CD14-positive monocyte (primary cell): Measurements from ENCODE around the gene CCDC149. TPM values are rescaled to one million over a fixed set of nuclear protein-coding genes. Genes with fewer than 3 reads are reported as not detected.

Source experiments
- DNase-seq, 3 donors: peaks; one replicate each; pipeline ENCODE4 v3.0.0-alpha.2; 2011 to 2022
- H2AFZ ChIP-seq: 2 replicates; pipeline ENCODE4 v1.6.0; 2012; ENCODE audit warnings: mild to moderate bottlenecking, low read depth, low read length, inconsistent platforms; ENCODE audit not compliant: insufficient read depth, poor library complexity, severe bottlenecking
- H3K27ac ChIP-seq, 2 donors: 1 replicate in 1 of 2; 2 replicates in 1 of 2; pipeline ENCODE4 v1.5.1; 2012 to 2013; ENCODE audit warnings: low read length in 2 of 2, control low read depth in 1 of 2, inconsistent platforms in 1 of 2, low read depth in 1 of 2, mild to moderate bottlenecking in 1 of 2
- H3K27me3 ChIP-seq, 2 donors: one replicate each; pipeline versions ENCODE4 v1.6.0 to v1.6.1; 2011 to 2013; ENCODE audit warnings: low read length in 2 of 2; ENCODE audit not compliant: control insufficient read depth in 2 of 2, insufficient read depth in 2 of 2
- H3K36me3 ChIP-seq, 2 donors: replicated peaks in 1 of 2; 1 replicate in 1 of 2; 2 replicates in 1 of 2; pipeline versions ENCODE4 v1.5.1 to v1.6.1; 2012 to 2013; ENCODE audit warnings: low read length in 2 of 2, control low read depth in 1 of 2, inconsistent platforms in 1 of 2, mild to moderate bottlenecking in 1 of 2; ENCODE audit not compliant: insufficient read depth in 2 of 2, control insufficient read depth in 1 of 2
- H3K4me1 ChIP-seq, 2 donors: 1 replicate in 1 of 2; 2 replicates in 1 of 2; pipeline versions ENCODE4 v1.5.1 to v1.6.1; 2012 to 2013; ENCODE audit warnings: low read length in 2 of 2, control low read depth in 1 of 2, inconsistent platforms in 1 of 2, mild to moderate bottlenecking in 1 of 2, moderate library complexity in 1 of 2; ENCODE audit not compliant: insufficient read depth in 2 of 2, control insufficient read depth in 1 of 2
- H3K4me2 ChIP-seq: replicated peaks from 2 replicates; pipeline ENCODE3; 2012; ENCODE audit warnings: low read length, moderate library complexity, mild to moderate bottlenecking; ENCODE audit not compliant: poor library complexity, severe bottlenecking; ENCODE audit errors: extremely low read depth
- H3K4me3 ChIP-seq, 3 experiments: fragments of 200-600 bp in 1 of 3; sonication (generic) in 1 of 3; replicated peaks in 1 of 3; 1 replicate in 2 of 3; 2 replicates in 1 of 3; pipeline ENCODE4 v1.5.1; 2011 to 2013; ENCODE audit warnings: low read length in 3 of 3, mild to moderate bottlenecking in 3 of 3, control low read depth in 2 of 3, low read depth in 2 of 3, inconsistent platforms in 1 of 3, moderate library complexity in 1 of 3
- H3K79me2 ChIP-seq: 2 replicates; pipeline ENCODE4 v1.6.0; 2012; ENCODE audit warnings: mild to moderate bottlenecking, control low read depth, inconsistent platforms, low read length, moderate library complexity; ENCODE audit not compliant: insufficient read depth
- H3K9ac ChIP-seq: 2 replicates; pipeline ENCODE4 v1.6.0; 2017; ENCODE audit warnings: low read length, mild to moderate bottlenecking; ENCODE audit not compliant: insufficient read depth, poor library complexity, severe bottlenecking
- H3K9me3 ChIP-seq, 2 donors: replicated peaks in 1 of 2; 1 replicate in 1 of 2; 2 replicates in 1 of 2; pipeline versions ENCODE4 v1.5.1 to v1.6.1; 2012 to 2013; ENCODE audit warnings: low read length in 2 of 2, control low read depth in 1 of 2; ENCODE audit not compliant: control insufficient read depth in 1 of 2, insufficient read depth in 1 of 2
- H4K20me1 ChIP-seq: 2 replicates; pipeline ENCODE4 v1.6.0; 2012; ENCODE audit warnings: mild to moderate bottlenecking, low read length, control low read depth, moderate library complexity; ENCODE audit not compliant: insufficient read depth
- H3K27ac Mint-ChIP-seq, 7 donors: one replicate each; pipeline ENCODE4 v1.8.0; 2020; ENCODE audit warnings: mild to moderate bottlenecking in 7 of 7, mixed read lengths in 7 of 7, moderate library complexity in 6 of 7, inconsistent platforms in 2 of 7
- H3K27me3 Mint-ChIP-seq, 3 donors: one replicate each; pipeline ENCODE4 v1.8.0; 2021 to 2022; ENCODE audit warnings: low read depth in 3 of 3, mild to moderate bottlenecking in 3 of 3, mixed read lengths in 3 of 3, moderate library complexity in 3 of 3, inconsistent platforms in 1 of 3
- H3K36me3 Mint-ChIP-seq, 2 donors: one replicate each; pipeline ENCODE4 v1.8.0; 2020; ENCODE audit warnings: mixed read lengths in 2 of 2, inconsistent platforms in 1 of 2, mild to moderate bottlenecking in 1 of 2
- H3K4me1 Mint-ChIP-seq: one replicate; pipeline ENCODE4 v1.8.0; 2020; ENCODE audit warnings: mild to moderate bottlenecking, mixed read lengths
- H3K4me3 Mint-ChIP-seq, 2 donors: one replicate each; pipeline ENCODE4 v1.8.0; 2020; ENCODE audit warnings: mild to moderate bottlenecking in 2 of 2, mixed read lengths in 2 of 2, moderate library complexity in 1 of 2
- H3K9me3 Mint-ChIP-seq, 7 donors: one replicate each; pipeline ENCODE4 v1.8.0; 2020 to 2022; ENCODE audit warnings: mixed read lengths in 7 of 7, mild to moderate bottlenecking in 6 of 7, moderate library complexity in 6 of 7, inconsistent platforms in 2 of 7
- WGBS: methylation state at CpG from one replicate; pipeline ENCODE4 v1.1.5; 2013; ENCODE audit warnings: missing lambda C conversion rate; ENCODE audit not compliant: insufficient coverage; 5-methylcytosine and 5-hydroxymethylcytosine counted together
- intact Hi-C, 2 donors: fragments of 100-400 bp; cut with micrococcal nuclease; formaldehyde crosslinking; loops; one replicate each; pipeline versions ENCODE4 v1.15.0 to v1.15.1; 2023
- polyA plus RNA-seq, 3 donors: library from polyadenylated mRNA; depleted of rRNA in 1 of 3; unstranded in 2 of 3; stranded (reverse) in 1 of 3; fragments of 300-500 nt in 2 of 3; fragments of >200 nt in 1 of 3; fragmentation: Illumina TruSeq in 2 of 3; gene quantifications; 1 replicate in 2 of 3; 2 replicates in 1 of 3; pipeline ENCODE4 v1.2.3, GENCODE V29; 2012 to 2021
- TF ChIP-seq, protein P1 (sequence below): fragments of 200-600 bp; IDR thresholded peaks from one replicate; pipeline ENCODE4 v1.8.0; 2022; ENCODE audit warnings: antibody characterized with exemption, mild to moderate bottlenecking

Gene CCDC149
- polyA plus RNA-seq, 3 donors, result 5.5 to 15.8 (median 14.9) TPM

DNA sequence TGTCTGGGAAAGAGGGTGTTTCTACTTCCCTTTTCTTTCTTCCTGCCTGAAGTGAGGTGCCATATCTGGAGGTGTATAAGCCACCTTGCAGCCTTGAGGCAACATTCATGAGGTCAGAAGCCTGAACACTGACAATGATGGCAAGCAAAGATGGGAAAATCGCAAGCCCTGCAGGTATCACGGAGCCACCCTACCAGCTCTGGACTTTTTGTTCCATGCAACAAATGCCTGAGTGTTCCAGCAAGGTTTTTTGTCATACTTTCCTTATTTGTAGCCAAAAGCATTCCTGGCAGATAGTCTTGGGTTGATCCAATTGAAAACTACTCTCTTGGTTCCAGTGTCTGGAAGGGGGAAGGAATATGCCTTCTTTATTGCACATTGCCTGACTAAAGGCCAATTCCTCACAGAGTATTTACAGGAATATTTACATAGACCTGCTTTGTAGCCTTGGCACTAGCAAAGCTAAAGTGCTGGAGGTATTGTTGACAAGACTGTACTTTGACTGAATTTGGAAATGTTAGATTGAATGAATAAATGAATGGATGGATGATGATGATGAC lies 131.8 kb downstream of the CCDC149 start:
- Mint-ChIP-seq H3K27ac (no peak overlapping the region), H3K27me3 (peaks cover 0 to 12% (median 4%) of the 10 kb centered on the region in 3 donors), H3K9me3 (peaks cover 0 to 4% (median 3%) of the 10 kb centered on the region in 7 donors), H3K36me3 (no peaks in the 10 kb centered on the region), H3K4me1 (peaks cover 22% of the 10 kb centered on the region), H3K4me3 (no peak overlapping the region)
- 100% methylated on average over 2 of the region's 2 CpGs for WGBS
- no peak overlapping the region for H3K9ac ChIP-seq
- H3K4me1 ChIP-seq, result peaks cover 11 to 15% of the 10 kb centered on the region in 2 donors
- H4K20me1 ChIP-seq, result no peaks in the 10 kb centered on the region
- H3K4me2 ChIP-seq, result no peak overlapping the region
- DNase-seq, result no peak
- H3K27me3 ChIP-seq, result peaks cover 0 to 2% of the 10 kb centered on the region in 2 donors
- H2AFZ ChIP-seq, result no peak overlapping the region
- H3K79me2 ChIP-seq, result no peaks in the 10 kb centered on the region
- H3K9me3 ChIP-seq, result peaks cover 0 to 6% of the 10 kb centered on the region in 2 donors
- TF ChIP-seq, protein P1, sequence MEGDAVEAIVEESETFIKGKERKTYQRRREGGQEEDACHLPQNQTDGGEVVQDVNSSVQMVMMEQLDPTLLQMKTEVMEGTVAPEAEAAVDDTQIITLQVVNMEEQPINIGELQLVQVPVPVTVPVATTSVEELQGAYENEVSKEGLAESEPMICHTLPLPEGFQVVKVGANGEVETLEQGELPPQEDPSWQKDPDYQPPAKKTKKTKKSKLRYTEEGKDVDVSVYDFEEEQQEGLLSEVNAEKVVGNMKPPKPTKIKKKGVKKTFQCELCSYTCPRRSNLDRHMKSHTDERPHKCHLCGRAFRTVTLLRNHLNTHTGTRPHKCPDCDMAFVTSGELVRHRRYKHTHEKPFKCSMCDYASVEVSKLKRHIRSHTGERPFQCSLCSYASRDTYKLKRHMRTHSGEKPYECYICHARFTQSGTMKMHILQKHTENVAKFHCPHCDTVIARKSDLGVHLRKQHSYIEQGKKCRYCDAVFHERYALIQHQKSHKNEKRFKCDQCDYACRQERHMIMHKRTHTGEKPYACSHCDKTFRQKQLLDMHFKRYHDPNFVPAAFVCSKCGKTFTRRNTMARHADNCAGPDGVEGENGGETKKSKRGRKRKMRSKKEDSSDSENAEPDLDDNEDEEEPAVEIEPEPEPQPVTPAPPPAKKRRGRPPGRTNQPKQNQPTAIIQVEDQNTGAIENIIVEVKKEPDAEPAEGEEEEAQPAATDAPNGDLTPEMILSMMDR, result no peak
- intact Hi-C loops, result no loop called here
- H3K4me3 ChIP-seq, result no peak overlapping the region
- no peak overlapping the region for H3K27ac ChIP-seq
- H3K36me3 ChIP-seq, result no peaks in the 10 kb centered on the region

DNA sequence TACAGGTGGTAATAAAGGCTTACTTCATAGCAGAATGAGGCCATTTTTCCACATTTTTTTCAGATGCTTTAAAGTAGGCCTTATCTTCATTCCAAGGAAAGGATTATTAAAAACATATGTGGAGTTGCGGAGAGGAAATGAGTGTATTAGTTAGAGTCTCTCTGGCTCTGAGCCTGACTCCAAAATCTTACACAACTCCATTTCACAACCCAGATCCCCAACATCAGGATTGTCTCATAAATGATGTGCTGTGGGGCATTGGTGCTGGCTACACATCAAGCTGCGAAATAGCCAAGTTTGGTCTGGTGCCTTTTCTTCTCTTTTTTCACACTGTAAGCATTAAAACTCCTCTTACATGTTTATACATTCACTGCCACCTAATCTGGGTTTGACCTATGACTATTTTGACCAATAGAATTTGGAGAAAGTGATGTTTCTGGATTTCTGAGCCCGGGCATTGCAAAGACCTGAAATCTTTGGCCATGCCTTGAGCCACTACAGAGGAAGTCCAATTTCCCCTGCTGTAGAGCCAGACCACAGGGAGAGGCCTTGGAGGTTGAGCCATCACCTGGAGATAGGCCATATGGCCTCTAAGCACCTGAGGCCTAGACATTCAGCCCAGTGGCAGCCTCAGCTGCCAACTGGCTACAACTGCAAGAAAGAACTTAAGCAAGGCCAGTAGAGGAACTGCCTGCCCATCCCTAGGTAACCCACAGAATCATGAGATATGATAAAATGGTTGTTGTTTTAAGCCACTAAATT lies 134.2 kb downstream of the CCDC149 start:
- Histone ChIP-seq H3K4me2 (no peak overlapping the region), H3K4me3 (no peak overlapping the region), H3K36me3 (no peaks in the 10 kb centered on the region), H4K20me1 (no peaks in the 10 kb centered on the region), H2AFZ (no peak overlapping the region), H3K27ac (no peak overlapping the region), H3K27me3 (peaks cover 0 to 4% of the 10 kb centered on the region in 2 donors), H3K4me1 (peaks cover 11 to 15% of the 10 kb centered on the region in 2 donors), H3K9me3 (no peaks in the 10 kb centered on the region), H3K9ac (no peak overlapping the region), H3K79me2 (no peaks in the 10 kb centered on the region)
- H3K4me1 Mint-ChIP-seq, result peaks cover 22% of the 10 kb centered on the region
- H3K36me3 Mint-ChIP-seq, result no peaks in the 10 kb centered on the region
- peaks cover 0 to 3% (median 0%) of the 10 kb centered on the region in 7 donors for H3K9me3 Mint-ChIP-seq
- no peak overlapping the region for H3K27ac Mint-ChIP-seq
- H3K4me3 Mint-ChIP-seq, result no peak overlapping the region
- TF ChIP-seq, protein P1, result no peak
- DNase-seq, result no peak
- intact Hi-C loops, result no loop called here
- H3K27me3 Mint-ChIP-seq, result peaks cover 0 to 9% (median 8%) of the 10 kb centered on the region in 3 donors
- 0% methylated on average over 1 of the region's 3 CpGs for WGBS
